Heart right ventricle (tissue), 16 donors: ENCODE data around the gene MTURN. TPM values are rescaled to one million over a fixed set of nuclear protein-coding genes. Genes with fewer than 3 reads are reported as not detected.
A peak's percentile ranks its signal among the peaks of the same experiment; 100 is the strongest.

Source experiments
- ATAC-seq, 8 donors: fragments of 200-7000 bp; cut with Tn5 transposase; one replicate each; pipeline ENCODE4 v1.9.1; 2020; ENCODE audit warnings: mild to moderate bottlenecking in 8 of 8, moderate library complexity in 8 of 8, moderate number of reproducible peaks in 1 of 8
- DNase-seq, 2 donors: peaks; one replicate each; pipeline ENCODE4 v3.0.0-alpha.2; 2020
- H3K27ac ChIP-seq, 10 donors: fragments of 200-600 bp; sonication (generic) in 2 of 10; one replicate each; pipeline versions ENCODE4 v1.5.0 to v1.8.0; 2020 to 2022; ENCODE audit warnings: mild to moderate bottlenecking in 3 of 10
- H3K27me3 ChIP-seq, 7 donors: fragments of 200-600 bp; one replicate each; pipeline ENCODE4 v1.8.0; 2021 to 2022; ENCODE audit warnings: mild to moderate bottlenecking in 2 of 7
- H3K36me3 ChIP-seq, 9 donors: fragments of 200-600 bp; sonication (generic) in 1 of 9; one replicate each; pipeline versions ENCODE4 v1.5.0 to v1.8.0; 2020 to 2022; ENCODE audit warnings: mild to moderate bottlenecking in 2 of 9
- H3K4me1 ChIP-seq, 9 donors: fragments of 200-600 bp; sonication (generic) in 1 of 9; one replicate each; pipeline versions ENCODE4 v1.5.0 to v1.8.0; 2020 to 2022; ENCODE audit warnings: mild to moderate bottlenecking in 4 of 9
- H3K4me3 ChIP-seq, 10 donors: fragments of 200-600 bp; sonication (generic) in 2 of 10; one replicate each; pipeline versions ENCODE4 v1.5.0 to v1.8.0; 2020 to 2022; ENCODE audit warnings: mild to moderate bottlenecking in 7 of 10, moderate library complexity in 2 of 10
- H3K9me3 ChIP-seq, 11 donors: fragments of 200-600 bp in 10 of 11; sonication (generic) in 2 of 11; one replicate each; pipeline versions ENCODE4 v1.5.0 to v1.8.0; 2013 to 2022; ENCODE audit warnings: mild to moderate bottlenecking in 2 of 11, control low read depth in 1 of 11, moderate library complexity in 1 of 11
- WGBS, 2 donors: extraction: QIAGEN DNeasy Blood & Tissue Kit; methylation state at CpG; one replicate each; pipeline ENCODE4 v1.1.7; 2013; ENCODE audit warnings: inconsistent platforms in 1 of 2; 5-methylcytosine and 5-hydroxymethylcytosine counted together
- intact Hi-C, 10 donors: fragments of 100-400 bp; cut with DNase I; formaldehyde crosslinking; loops; one replicate each; pipeline versions ENCODE4 v1.11.1 to v1.14.2; 2022
- polyA plus RNA-seq, 2 donors: library from polyadenylated mRNA; stranded (reverse); fragments of 200-250 nt; gene quantifications; one replicate each; pipeline ENCODE4 v1.2.3, GENCODE V29; 2013
- total RNA-seq, 10 donors: library from RNA; stranded (reverse); fragmentation: NEBNext Ultra II Directional in 3 of 10; extraction: Animal tissue kit (Norgen Biotek cat#: 25700) in 3 of 10; gene quantifications; one replicate each; pipeline versions ENCODE4 v1.2.1 to v1.2.4, GENCODE V29; 2021 to 2023
- TF ChIP-seq, protein P1 (sequence below), 9 donors: fragments of 200-600 bp; sonication (generic) in 2 of 9; IDR thresholded peaks; one replicate each; pipeline versions ENCODE4 v1.5.0 to v1.8.0; 2021 to 2022; ENCODE audit warnings: antibody characterized with exemption in 9 of 9, mild to moderate bottlenecking in 5 of 9, moderate library complexity in 1 of 9
- donor health status: Arrhythmogenic right ventricular cardiomyopathy.
- donor health status: ischemic (EF 13 %, LVEDD 7.1; RV severe dilation, severe dysfunction).
- donor health status: healthy with polysubstance abuse.
- donor health status: DM: no; HTN: yes; CAD: no.
- donor health status: DM: no; HTN: no; CAD: no.
- donor health status: ischemic (EF 25% LVEDD 6.9; RV normal size, moderate dysfunction).
- donor health status: ischemic (EF 25% LVEDD 5.7; RV mildly dilated, moderate dysfunction).
- donor health status: healthy.
- donor health status: DM: yes; HTN: yes; CAD: no.
- donor health status: Ischemic cardiomyopathy.
- donor health status: ischemic (EF 35%, LVEDD 5.7; RV mildly dilated, moderate dysfunction).
- donor health status: nonischemic (EF 11% LVEDD 7.7; RV severe dilation, severe dysfunction).
- donor health status: DM: yes; HTN: yes; CAD: no.
- donor health status: PGD.
- donor health status: ischemic (EF 29% LVEDD 5.4; RV normal size, mild dysfunction).
- donor health status: nonischemic (EF 23%, LVEDD 6.1; RV moderate dilation, normal function).

MTURN gene
- total and polyA plus RNA-seq, 12 donors, result 8.8 to 46.4 (median 29.0) TPM

DNA sequence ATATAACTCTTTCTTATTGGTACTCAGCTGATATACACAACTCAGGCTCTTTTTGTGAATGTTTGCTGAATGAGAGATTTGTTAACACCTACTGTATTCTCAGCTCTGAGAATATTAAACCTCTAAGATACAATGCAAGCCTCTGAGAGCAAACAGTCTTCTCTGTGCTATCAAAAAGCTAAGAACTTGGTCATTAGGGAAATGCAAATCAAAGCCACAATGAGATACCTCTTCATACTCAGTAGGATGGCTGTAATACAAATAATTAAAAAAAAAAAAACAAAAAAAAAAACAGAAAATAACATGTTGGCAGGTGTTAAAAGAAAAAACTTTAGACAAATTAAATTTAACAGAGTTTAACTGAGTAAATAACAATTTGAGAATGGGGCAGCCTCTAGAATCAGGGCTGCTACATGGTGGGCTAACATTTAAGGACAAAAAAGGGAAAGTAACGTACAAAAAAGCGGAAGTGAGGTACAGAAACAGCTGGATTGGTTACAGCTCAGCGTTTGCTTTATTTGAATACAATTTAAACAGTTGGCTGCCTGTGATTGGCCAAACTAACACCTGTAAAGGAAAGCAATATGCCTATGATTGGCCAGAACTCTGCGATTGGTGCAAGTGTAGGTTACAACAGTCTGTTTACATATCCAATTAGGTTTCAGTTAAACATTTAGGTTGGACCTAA is 14.8 kb upstream of the MTURN start:
- no peak overlapping the region for H3K27ac ChIP-seq
- 90 to 91% methylated on average over 4 of the region's 4 CpGs for WGBS, 2 donors
- no peak for ATAC-seq
- H3K4me3 ChIP-seq, result no peak overlapping the region
- H3K27me3 ChIP-seq, result no peaks in the 10 kb centered on the region
- intact Hi-C loops, result no loop called here
- H3K36me3 ChIP-seq, result no peaks in the 10 kb centered on the region
- no peaks in the 10 kb centered on the region for H3K9me3 ChIP-seq
- peaks cover 0 to 18% (median 7%) of the 10 kb centered on the region in 9 donors for H3K4me1 ChIP-seq
- TF ChIP-seq, protein P1, sequence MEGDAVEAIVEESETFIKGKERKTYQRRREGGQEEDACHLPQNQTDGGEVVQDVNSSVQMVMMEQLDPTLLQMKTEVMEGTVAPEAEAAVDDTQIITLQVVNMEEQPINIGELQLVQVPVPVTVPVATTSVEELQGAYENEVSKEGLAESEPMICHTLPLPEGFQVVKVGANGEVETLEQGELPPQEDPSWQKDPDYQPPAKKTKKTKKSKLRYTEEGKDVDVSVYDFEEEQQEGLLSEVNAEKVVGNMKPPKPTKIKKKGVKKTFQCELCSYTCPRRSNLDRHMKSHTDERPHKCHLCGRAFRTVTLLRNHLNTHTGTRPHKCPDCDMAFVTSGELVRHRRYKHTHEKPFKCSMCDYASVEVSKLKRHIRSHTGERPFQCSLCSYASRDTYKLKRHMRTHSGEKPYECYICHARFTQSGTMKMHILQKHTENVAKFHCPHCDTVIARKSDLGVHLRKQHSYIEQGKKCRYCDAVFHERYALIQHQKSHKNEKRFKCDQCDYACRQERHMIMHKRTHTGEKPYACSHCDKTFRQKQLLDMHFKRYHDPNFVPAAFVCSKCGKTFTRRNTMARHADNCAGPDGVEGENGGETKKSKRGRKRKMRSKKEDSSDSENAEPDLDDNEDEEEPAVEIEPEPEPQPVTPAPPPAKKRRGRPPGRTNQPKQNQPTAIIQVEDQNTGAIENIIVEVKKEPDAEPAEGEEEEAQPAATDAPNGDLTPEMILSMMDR (IDR thresholded peaks at IDR 0.05), result no peak
- no peak for DNase-seq

DNA sequence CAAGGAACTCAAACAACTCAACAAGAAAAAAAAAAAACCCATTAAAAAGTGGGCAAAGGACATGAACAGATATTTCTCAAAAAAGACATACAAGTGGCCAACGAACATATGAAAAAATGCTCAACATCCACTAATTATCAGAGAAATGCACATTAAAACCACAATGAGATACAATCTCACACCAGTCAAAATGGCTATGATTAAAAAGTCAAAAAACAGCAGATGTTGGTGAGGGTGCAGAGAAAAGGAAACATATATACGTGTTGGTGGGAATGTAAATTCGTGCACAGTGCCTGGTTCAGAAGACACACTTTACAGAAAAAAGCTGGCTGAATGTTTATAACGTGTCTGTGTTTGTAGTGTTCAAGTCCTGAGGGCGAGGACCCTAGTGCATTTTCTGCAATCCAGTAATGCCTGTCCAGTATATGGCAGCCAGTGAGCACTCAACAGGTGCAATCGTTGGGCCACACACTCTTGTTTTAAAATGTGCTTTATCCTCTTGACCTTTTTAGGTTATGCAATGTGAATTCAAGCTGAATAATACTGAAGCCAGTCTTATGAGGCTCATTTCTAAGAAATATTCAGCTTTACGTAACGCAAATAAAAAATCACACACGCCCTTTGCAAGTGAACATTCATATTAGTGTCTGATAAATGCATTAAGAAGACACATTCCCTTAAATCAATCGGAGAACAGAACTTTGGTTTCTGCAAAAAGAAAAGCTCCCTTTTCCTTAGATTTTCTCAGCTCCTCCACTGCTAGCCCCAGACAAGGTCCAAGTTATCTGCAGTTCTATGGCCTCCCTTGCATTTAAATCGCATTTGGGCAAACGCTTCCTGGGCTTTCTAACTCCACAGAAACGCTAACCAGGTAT is 813 bp upstream of the MTURN start:
- ATAC-seq (peak in 2 of 8 donors; percentile 23 to 35), DNase-seq (no peak)
- H3K4me1 ChIP-seq, result peaks cover 0 to 33% (median 14%) of the 10 kb centered on the region in 9 donors
- H3K36me3 ChIP-seq, result no peaks in the 10 kb centered on the region
- H3K4me3 ChIP-seq, result peak overlapping the region; percentile 47 to 99 (median 94)
- intact Hi-C loops, result loop anchor here in 1 of 10 donors (5.0 kb wide), 1 partner anchor 107 kb away; the partner anchor contains the start of genes FKBP14 and PLEKHA8
- peak overlapping the region; percentile 76 to 95 (median 92) for H3K27ac ChIP-seq
- TF ChIP-seq, protein P1 (IDR thresholded peaks at IDR 0.05), result no peak
- H3K27me3 ChIP-seq, result no peaks in the 10 kb centered on the region
- H3K9me3 ChIP-seq, result no peaks in the 10 kb centered on the region
- 39 to 40% methylated on average over 13 of the region's 13 CpGs for WGBS, 2 donors

DNA sequence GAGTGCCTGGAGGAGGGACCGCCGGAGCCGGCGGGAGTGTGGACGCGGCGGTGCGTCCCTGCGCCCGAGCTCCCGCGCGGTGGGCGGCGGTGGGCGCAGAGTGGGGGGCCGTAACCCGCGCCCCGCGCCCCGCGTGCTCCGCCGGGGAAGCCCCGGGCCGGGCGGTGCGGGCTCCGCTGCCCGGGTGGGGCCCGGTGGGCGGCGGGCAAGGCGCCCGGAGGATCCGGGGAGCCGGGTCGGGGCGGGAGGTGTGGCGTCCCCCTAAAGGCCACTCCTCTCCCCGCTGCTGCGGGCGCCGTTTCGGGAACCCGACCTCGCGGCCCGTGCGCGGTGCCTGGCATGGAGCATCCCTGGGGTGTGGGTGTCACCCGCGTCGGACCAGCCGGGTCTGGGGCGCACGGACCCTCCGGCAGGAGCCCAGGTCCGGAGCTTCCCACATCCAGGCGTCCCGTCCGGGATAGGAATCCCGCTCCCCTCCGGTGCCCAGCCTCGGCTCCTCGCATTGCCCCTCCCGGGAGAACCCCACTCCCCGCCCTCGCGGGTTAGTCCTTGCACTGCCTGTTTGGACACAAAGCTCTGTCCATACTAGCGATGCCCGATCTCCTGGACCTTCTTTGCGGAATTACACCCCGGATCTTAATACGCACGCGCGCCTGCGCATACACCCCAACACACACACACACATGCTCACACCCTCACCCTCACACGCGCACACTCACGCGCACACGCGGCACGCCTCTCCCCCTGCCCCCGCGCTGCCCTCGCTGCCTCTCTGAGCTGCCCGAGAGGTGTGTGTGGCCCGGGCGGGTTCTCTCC is 723 bp downstream of the MTURN start:
- WGBS, 2 donors, result 0% methylated on average over 81 to 93 of the region's 93 CpGs
- H3K4me1 ChIP-seq, result peaks cover 0 to 46% (median 18%) of the 10 kb centered on the region in 9 donors
- no peaks in the 10 kb centered on the region for H3K36me3 ChIP-seq
- H3K9me3 ChIP-seq, result no peaks in the 10 kb centered on the region
- intact Hi-C loops, result no loop called here
- ATAC-seq (peak; percentile 26 to 79 (median 67)), DNase-seq (peak; percentile 52 to 67)
- H3K27me3 ChIP-seq, result no peaks in the 10 kb centered on the region
- peak overlapping the region; percentile 87 to 95 (median 92) for H3K27ac ChIP-seq
- peak overlapping the region; percentile 68 to 99 (median 94) for H3K4me3 ChIP-seq
- TF ChIP-seq, protein P1 (IDR thresholded peaks at IDR 0.05), result no peak
